ENCODE data around the gene CELF4. TPM values are rescaled to one million over a fixed set of nuclear protein-coding genes. Genes with fewer than 3 reads are reported as not detected.

CELF4 gene
- total RNA-seq, 1 experiment from 2014 or later: not detected

- H3K27me3 ChIP-seq (ENCODE audit: control insufficient read depth, insufficient read depth, low read length): no peaks in the 10 kb centered on the region
- DNase-seq (ENCODE audit: low read depth, low spot score): no peak
- H3K36me3 ChIP-seq (ENCODE audit: control insufficient read depth, insufficient read depth, low read length): no peaks in the 10 kb centered on the region
- intact Hi-C loops (cut with micrococcal nuclease; ENCODE audit: unreplicated experiment): no loop called here
- ATAC-seq: no peak
- H3K9me3 ChIP-seq (ENCODE audit: control insufficient read depth, insufficient read depth, low read depth, low read length): no peaks in the 10 kb centered on the region
- ChIA-PET POLR2A (no interaction called here), CTCF (no interaction called here)
- H3K4me3 ChIP-seq (ENCODE audit: low read depth in 2 of 2, low read length in 2 of 2): no peak overlapping the region
- no peak for TF ChIP-seq CTCF (IDR thresholded peaks at IDR 0.05)
- no TSS peak for BruUV-seq (replicated peaks)
- in situ Hi-C loops (cut with HindIII; ENCODE audit: low pct_unique_long_range_greater_than_20kb, low sequenced_read_pairs): no loop called here
- H3K27ac ChIP-seq (ENCODE audit: low read length): no peak overlapping the region
- no peaks in the 10 kb centered on the region for H3K4me1 ChIP-seq (ENCODE audit: control insufficient read depth, insufficient read depth, low read length)
Observed at GRCh38 chr18:37598396-37598795, 32.8 kb upstream of the CELF4 start.

- Histone ChIP-seq H3K36me3 (ENCODE audit: control insufficient read depth, insufficient read depth, low read length) (no peaks in the 10 kb centered on the region), H3K4me3 (ENCODE audit: low read depth in 2 of 2, low read length in 2 of 2) (no peak overlapping the region), H3K27me3 (ENCODE audit: control insufficient read depth, insufficient read depth, low read length) (no peaks in the 10 kb centered on the region), H3K4me1 (ENCODE audit: control insufficient read depth, insufficient read depth, low read length) (no peaks in the 10 kb centered on the region), H3K27ac (ENCODE audit: low read length) (no peak overlapping the region), H3K9me3 (ENCODE audit: control insufficient read depth, insufficient read depth, low read depth, low read length) (no peaks in the 10 kb centered on the region)
- no peak for ATAC-seq
- ChIA-PET CTCF (no interaction called here), POLR2A (no interaction called here)
- TF ChIP-seq TCF7L2 (IDR thresholded peaks at IDR 0.05; ENCODE audit: low read depth, low read length) (no peak), CTCF (IDR thresholded peaks at IDR 0.05) (no peak), POLR2AphosphoS5 (IDR thresholded peaks at IDR 0.05; ENCODE audit: low read depth, low read length) (no peak), REST (IDR thresholded peaks at IDR 0.05; ENCODE audit: insufficient read depth in 1 of 2, low read depth in 2 of 2, low read length in 1 of 2) (no peak), SIN3A (IDR thresholded peaks at IDR 0.05; ENCODE audit: borderline replicate concordance, insufficient read depth, low read depth, low read length) (no peak)
- in situ Hi-C loops (cut with HindIII; ENCODE audit: low pct_unique_long_range_greater_than_20kb, low sequenced_read_pairs) (no loop called here), intact Hi-C loops (cut with micrococcal nuclease; ENCODE audit: unreplicated experiment) (no loop called here)
- no TSS peak for BruUV-seq (replicated peaks)
- no peak for DNase-seq (ENCODE audit: low read depth, low spot score)
Observed at GRCh38 chr18:37590346-37590745, 24.7 kb upstream of the CELF4 start.

- Histone ChIP-seq H3K4me3 (ENCODE audit: low read depth in 2 of 2, low read length in 2 of 2) (no peak overlapping the region), H3K27ac (ENCODE audit: low read length) (no peak overlapping the region), H3K27me3 (ENCODE audit: control insufficient read depth, insufficient read depth, low read length) (no peaks in the 10 kb centered on the region), H3K4me1 (ENCODE audit: control insufficient read depth, insufficient read depth, low read length) (no peaks in the 10 kb centered on the region), H3K36me3 (ENCODE audit: control insufficient read depth, insufficient read depth, low read length) (no peaks in the 10 kb centered on the region), H3K9me3 (ENCODE audit: control insufficient read depth, insufficient read depth, low read depth, low read length) (no peaks in the 10 kb centered on the region)
- TF ChIP-seq TCF7L2 (IDR thresholded peaks at IDR 0.05; ENCODE audit: low read depth, low read length) (no peak), CTCF (IDR thresholded peaks at IDR 0.05) (no peak), SIN3A (IDR thresholded peaks at IDR 0.05; ENCODE audit: borderline replicate concordance, insufficient read depth, low read depth, low read length) (no peak), POLR2AphosphoS5 (IDR thresholded peaks at IDR 0.05; ENCODE audit: low read depth, low read length) (no peak), REST (IDR thresholded peaks at IDR 0.05; ENCODE audit: insufficient read depth in 1 of 2, low read depth in 2 of 2, low read length in 1 of 2) (no peak)
- in situ Hi-C loops (cut with HindIII; ENCODE audit: low pct_unique_long_range_greater_than_20kb, low sequenced_read_pairs) (no loop called here), intact Hi-C loops (cut with micrococcal nuclease; ENCODE audit: unreplicated experiment) (no loop called here)
- ChIA-PET POLR2A (no interaction called here), CTCF (no interaction called here)
- no peak for DNase-seq (ENCODE audit: low read depth, low spot score)
- ATAC-seq: no peak
- BruUV-seq (replicated peaks): no TSS peak
Observed at GRCh38 chr18:37588289-37588688, 22.7 kb upstream of the CELF4 start.
